Stimulated activated CD4-positive, alpha-beta T cell treated with anti-CD3 and anti-CD28 coated beads, Interleukin-2, amount 100 ng/mL, for 48 hours (primary cell): ENCODE measurements around the gene MAD2L2.

Experiments
- DNase-seq, 2 donors: peaks; one replicate each; pipeline ENCODE4 v3.0.0-alpha.2; 2020

The MAD2L2 gene

GRCh38 chr1:11626551-11626950 is 54.4 kb downstream of the MAD2L2 start:
- DNase-seq = no peak
